GM19468 (cell line): Measurements from ENCODE around the gene SEZ6L.

Experiments used
- ATAC-seq: cut with Tn5 transposase; IDR thresholded peaks from one replicate; pipeline ENCODE4 v1.9.1; 2021; ENCODE audit warnings: mild to moderate bottlenecking, moderate library complexity, moderate number of reproducible peaks; ENCODE audit not compliant: unreplicated experiment; ENCODE audit errors: extremely low read depth

The SEZ6L gene

DNA sequence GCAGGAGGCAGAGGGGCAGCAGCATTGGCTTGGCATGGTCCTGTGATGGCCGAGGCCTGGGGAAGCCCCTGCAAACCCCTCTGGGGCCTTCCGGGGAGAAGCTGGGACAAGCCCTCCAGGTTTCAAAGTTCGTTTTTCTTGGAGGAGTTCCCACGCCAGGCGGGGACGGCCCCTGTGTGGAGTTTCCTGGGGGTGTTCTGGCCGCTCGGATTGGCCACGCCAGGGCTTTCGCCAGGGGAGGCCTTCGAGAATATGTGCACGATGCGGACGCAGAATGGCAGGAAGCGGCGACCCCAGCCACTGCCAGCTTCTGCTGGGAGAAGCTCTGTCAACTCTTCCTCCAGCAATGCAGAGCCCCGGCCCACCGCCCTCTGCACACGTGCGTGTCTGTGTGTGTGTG, 157.5 kb downstream of the SEZ6L start:
- no peak for ATAC-seq

DNA sequence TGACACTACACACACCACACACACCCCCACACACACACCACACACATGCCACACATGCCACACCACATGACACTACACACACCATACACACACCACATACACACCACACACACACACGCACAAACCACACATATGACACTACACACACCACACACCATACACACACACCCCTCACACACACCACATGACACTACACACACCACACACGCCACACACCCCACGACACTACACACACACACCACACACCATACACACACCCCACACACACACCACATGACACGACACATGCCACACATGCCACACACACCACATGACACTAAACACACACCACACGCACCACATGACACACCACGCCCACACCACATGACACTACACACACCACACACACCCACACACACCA, 158.0 kb downstream of the SEZ6L start:
- ATAC-seq: no peak

DNA sequence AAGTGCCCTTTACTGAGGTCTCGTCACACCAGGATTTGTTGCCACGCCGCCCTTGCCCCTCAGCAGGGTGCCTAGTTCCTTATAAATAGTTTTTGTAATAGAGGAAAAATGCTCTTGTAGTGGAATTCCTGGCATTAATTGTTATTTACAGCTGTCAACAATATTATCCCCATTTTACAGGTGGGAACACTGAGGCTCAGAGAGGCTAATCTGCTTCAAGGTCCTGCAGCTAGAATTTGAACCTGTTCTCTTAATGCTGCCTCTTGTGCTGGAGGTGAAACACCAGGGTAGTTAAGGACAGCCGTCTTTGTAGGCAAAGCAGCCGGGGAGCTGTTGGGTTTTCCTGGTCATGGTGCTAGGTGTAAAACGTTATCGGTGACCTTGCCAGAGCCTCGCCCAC, 159.0 kb downstream of the SEZ6L start:
- ATAC-seq: no peak

DNA sequence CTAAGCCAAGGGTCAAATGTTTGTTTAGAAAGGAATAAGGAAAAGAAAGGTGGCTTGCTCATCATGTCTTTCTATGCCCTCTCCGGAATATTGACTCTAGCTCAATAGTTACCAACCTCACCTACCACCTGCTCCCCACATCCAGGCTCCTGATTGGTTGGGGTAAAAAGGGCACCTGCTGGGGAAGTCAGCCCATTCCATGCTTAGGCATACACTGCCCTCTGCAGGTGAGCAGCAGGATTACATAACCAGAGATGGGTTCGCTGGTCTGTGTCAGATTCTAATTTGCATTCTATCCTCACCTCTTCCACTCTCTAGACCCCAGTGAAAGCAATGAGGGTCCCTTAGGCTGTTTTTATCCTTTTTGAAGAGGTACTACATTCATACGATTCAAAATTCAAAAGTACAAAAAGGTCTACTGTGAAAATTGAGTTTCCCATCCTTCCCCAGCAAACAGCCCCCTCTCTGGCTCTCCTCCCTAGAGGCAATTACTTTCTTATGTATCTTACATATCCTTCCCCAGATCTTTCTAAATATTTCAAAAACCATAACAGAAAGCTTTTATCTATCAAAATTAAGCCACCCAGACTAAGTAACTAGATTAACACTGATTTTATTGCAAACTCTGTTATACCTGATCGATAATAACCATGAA, 161.8 kb downstream of the SEZ6L start:
- no peak for ATAC-seq

DNA sequence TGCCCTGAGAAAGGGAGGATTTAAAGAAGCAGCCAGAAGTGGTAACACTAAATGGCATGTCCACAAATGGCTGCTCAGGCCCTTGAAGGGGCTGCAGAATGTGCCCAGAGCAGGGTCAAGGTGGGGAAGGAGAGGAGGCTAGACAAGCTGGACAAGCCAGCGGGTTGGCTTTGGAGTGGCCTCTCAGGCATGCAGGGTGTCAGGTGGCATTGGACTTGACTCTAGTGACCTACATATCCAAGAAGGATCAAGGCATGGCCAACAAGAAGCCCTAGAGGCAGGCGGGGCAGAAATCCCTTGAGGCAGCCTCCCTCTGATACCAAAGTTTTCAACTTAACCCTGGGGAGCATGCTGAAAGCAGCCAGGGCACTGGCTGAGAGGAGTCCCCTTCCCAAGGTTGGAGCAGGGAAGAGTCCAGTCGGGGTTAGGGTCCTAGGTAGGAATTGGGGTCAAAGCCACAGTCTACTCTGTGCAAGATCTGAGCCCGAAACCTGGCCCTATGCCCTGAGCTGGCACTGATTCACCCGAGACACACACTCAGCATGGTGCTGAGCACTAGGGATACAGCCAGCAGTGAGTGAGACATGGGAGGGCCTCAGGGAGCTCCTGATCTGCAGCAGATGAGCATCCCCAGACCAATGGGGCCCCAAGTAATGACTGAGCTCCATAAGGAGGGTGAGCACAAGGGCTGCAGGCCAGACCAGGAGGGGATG, 164.0 kb downstream of the SEZ6L start:
- ATAC-seq: no peak

DNA sequence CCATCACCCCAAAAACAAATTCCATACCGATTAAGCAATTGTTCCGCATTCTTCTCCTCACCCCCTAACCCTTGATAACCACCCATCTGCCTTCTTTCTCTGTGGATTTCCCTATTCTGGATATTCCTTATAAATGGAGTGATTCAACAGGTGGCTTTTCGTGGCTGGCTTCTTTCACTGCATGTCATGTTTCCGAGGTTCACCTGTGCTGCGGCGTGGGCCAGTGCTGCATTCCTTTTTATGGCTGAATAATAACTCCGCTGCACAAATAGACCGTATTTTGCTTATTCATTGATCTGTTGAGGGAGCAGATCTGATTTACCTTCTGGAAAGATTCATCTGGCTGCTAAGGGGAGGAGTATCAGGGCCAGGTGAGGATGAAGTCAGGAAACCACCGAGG, 165.0 kb downstream of the SEZ6L start:
- no peak for ATAC-seq

DNA sequence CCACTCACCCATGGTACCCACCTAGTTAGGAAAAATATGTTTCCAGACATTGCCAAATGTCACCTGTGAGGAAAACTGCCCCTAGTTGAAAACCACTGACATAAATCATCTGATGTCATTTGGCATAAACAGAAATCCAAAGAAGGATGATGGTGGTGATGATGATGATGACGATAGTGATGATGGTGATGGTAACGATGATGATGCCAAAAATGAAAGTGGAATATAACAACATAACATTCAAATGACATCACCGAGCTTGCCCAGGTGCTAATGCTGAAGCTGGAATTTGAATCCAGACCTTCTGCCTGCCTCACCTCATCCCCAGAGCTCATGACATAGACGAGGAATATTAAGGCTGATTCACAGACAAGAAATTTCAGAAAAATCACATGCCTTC, 167.5 kb downstream of the SEZ6L start:
- ATAC-seq: no peak

DNA sequence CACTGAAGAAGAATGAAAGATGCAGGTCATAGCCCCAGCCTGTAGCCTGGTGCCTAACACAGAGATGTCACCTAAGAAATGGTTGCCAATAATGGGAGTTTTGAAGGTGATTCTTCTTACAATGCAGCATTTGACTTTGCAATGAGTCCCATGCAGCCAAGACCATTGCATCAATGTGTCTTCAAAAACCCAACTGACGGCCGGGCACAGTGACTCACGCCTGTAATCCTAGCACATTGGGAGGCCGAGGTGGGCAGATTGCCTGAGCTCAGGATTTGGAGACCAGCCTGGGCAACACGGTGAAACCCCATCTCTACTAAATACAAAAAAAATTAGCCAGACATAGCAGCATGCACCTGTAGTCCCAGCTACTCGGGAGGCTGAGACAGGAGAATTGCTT, 170.5 kb downstream of the SEZ6L start:
- no peak for ATAC-seq

DNA sequence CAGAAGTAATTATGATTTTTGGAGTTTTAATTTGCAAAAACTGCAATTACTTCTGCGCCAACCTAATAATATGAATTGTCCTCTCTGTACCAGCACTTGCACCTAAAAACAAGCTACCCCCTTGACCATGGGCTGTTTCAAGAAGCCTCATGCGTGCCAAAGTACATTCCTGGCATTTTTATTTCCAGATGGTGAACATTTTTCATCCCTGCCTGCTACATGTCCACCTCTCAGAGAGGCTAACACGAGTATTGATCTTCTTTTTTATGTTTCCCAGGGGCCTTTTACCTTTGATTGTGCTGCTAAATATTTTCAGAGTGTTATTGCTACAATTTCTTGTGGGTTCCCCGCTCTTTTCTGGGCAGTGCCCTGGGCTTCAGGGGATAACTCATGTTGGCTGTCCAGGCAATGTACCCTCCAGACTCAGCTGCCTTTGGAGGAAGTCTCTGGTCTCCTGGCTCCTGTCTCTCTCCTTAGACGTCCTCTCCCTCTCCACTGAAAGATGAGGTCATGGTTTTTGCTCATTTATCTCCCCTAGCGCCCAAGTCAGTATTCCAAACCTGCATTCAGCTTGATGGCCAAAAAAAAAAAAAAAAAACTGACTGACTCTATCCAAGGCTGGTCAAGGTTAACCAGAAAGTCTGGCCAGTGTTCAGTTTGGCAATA, 173.6 kb downstream of the SEZ6L start:
- no peak for ATAC-seq

DNA sequence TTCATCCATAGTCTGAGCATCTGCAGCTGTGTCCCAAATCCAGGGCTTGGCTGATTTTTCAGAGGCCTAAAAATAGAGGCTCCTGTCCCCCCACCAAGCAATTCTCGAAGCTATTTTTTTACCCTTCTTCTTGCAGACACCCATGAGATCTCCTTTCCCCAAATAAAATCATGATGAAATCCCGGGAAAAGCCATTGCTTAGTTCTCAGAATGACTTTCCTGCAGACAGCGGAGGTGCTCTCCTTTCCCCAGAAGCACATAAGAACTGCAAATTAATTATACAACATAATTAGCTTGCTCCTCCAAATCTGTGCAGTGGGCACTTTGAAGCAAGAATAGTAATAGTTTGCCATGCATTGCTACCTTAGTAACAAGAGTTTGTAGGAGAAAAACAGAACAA, 176.2 kb downstream of the SEZ6L start:
- no peak for ATAC-seq

DNA sequence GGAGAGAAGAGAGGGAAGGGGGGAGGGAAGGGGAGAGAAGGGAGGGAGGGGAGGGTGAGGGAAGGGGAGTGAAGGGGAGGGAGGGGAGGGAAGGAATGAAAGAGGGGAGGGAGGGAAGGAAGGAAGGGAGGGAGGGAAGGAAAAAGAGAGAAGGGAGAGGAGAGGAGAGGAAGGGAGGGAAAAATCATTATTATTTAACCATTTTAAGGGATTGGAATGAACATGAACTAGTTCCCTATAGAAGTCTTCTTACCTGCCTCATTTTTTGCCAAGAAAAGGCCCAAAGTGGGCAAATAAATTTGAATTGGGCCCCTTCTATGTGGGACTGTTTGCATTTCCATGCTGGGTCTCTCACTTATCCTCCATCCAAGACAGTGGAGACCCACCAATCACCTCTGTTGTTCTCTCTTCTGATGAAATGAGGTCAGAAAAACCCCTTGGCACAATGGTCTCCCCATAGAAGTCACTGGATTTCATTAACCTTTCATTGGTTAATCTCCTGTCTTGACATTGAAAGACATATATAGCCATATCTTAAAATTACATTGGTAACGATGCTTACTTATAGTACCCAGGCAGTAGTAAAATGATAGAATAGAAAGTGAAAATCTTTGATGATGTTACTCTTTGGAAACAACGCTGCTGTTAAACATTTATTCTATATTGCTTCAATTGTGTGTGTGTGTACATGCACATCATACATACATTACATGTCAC, 179.7 kb downstream of the SEZ6L start:
- no peak for ATAC-seq

DNA sequence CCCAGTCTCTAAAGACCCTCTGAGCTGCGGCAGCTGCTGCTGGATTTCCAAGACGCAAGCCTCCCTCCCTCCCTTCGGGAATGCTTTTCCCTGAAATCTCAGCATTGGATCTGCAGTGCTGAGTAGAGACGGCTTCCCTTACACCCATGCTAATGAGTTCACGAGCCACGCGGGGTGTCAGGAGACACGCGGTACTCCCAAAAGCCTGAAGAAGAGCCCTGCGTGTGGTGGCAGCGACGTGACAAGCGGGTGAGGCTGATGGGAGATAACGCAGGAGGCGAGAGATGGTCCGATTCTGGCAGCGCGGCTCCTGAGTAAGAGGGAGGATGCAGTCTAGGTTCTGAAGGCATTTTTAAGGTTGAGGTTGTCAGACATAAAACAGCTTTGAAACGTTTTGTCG, 185.4 kb downstream of the SEZ6L start:
- no peak for ATAC-seq

DNA sequence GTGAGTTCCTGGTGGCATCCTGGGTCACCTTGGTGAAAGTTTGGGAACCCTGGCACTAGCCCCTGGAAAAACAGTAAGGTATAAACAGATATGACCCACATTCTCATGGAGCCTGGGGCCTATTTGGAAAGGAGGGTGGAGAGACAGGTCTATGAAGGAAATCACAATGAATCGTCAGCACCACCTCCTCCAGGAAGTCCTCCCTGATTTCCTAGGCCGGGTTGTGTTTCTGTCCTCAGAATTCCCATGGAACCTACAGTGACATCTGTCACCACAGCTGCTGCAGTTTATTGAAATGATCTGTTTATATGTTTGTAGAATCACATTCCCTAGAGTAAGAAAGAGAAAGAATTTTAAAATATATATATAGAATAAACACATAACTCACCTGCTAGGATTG, 188.0 kb downstream of the SEZ6L start:
- no peak for ATAC-seq

DNA sequence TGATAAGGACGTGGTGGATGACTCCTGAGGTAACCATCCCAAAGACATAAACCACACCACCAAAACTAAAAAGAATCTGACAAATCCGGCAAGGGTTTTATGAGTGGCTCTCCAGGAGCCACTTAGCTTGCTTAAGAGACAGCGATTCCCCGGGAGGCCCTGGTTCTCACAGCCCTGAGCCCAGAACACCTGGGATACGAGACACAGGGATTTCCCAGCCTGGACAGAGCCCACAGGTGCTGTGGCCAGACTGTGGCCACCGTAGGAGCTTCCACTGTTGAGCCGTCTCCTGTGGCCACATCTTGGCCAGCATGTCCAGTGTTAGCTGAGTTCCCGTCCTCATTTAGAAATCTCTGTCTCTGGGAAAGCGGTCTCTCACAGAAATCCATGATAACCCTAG, 188.6 kb downstream of the SEZ6L start:
- no peak for ATAC-seq

DNA sequence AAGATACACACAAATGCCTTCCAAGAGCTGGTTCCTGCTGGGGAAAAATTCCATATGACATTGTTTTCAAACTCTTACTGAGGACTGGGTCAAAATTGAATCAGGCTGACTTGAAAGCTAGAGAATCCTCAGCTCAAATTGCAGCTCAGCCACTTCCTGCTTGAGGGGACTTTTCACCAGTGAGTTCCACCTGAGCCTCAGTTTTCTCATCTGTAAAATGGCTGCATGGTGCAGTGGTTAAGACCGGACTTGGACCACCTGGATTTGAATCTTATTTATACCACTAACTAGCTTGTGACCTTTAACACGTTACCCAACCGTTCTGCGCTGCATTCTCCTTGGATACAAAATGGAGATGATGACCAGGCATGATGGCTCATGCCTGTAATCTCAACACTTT, 189.9 kb downstream of the SEZ6L start:
- no peak for ATAC-seq

DNA sequence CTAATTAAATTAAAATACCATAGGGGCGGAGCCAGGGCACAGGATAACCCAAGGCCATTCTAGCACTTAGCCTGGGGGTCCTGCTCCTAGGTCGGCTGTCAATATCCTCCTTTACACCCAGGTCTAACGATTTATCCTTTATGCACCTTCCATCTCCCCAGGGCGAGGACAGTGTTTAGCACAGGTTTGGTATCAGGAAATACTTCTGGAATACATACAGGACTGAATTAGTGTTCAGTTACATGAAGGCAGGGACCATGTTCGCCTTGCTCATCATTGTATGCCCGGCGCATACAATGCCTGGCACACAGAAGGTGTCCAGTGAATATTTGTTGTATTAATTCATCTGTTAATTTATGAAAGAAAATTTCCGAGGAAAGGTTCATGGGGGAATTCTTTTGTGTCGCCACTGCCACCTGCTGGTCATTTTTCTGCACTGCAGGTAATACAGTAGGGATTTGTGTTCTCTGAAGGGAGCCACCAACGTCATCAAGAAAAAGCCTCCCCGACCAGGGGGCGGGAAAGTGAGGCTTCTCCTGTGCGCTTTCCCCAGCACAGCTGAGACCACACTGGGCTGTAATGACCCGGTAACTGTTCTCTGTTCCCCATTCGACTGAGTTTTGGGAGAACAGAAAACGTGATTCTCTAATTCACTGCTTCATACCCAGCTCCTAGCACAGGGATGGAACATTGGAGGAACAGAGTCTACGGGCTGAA, 191.1 kb downstream of the SEZ6L start:
- no peak for ATAC-seq

DNA sequence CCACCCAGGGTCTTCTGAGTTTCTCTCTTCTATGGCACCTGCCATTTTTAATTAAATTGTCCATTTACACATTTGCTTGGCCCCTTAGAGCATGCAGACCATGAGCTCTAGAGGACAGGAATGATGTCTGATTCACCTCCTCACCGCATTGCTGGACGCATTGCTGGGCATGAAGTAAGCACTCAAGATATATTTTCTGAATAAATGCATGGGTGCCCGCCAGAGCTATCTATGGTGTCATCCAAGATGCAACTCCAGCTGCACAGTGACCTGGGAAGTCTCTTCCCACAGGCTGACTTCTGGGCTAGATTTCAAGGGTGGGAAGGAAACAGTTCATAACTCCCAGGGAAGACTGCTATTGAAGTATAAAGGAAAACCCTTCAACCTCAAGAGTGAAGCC, 193.2 kb downstream of the SEZ6L start:
- no peak for ATAC-seq

DNA sequence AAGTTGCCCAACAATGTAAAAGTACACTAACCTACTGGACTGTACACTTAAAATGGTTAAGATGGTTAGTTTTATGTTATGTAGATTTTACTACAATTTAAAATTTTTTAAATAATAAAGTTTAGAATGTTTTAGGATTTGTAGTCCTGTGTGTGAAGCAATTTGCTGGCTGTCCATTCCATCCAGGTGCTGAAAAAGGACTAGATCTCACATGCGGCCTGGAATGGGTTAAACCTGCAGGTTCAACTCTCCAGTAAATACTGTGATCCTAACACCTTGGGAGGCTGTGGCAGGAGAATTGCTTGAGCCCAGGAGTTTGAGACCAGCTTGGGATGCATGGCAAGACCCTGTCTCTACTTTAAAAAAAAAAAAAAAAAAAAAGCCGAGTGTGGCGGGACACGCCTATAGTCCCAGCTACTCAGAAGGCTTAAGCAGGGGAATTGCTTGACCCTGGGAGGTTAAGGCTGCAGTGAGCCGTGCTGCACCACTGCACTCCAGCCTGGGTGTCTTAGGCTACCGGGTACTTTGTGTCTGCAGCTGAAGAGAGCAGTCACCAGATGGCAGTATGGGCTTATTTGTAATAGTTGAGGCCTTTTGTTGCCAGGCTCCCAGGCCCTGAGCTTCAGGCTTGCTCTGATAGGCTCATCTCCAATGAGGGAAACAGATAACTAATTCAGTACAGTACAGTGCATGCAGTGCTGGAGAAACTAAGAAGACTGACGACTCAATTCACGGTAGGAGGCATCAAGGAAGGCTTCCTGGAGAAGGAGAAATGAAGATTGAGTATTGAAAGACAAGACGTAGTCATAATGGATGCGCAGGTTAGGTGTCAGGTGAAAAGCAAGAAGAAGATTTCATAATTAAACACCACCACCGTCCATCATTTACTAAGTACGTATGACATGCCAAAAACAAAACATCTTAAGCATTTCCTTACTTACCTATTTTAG, 195.1 kb downstream of the SEZ6L start:
- ATAC-seq: no peak
